ENCODE measurements around the gene RIOK3.

The RIOK3 gene

GRCh38 chr18:23437357-23438045 lies 15.6 kb upstream of the RIOK3 start:
- Mint-ChIP-seq H3K36me3 (peaks cover 0 to 5% of the 10 kb centered on the region in 2 donors), H3K9me3 (no peaks in the 10 kb centered on the region), H3K4me3 (peak overlapping the region; percentile 90 to 96), H3K27me3 (no peaks in the 10 kb centered on the region), H3K4me1 (peaks cover 13 to 25% of the 10 kb centered on the region in 2 donors), H3K27ac (peak overlapping the region; percentile 80)
- DNase-seq (peak; percentile 72), ATAC-seq (replicated peaks) (peak; percentile 100)

GRCh38 chr18:23438046-23438377 lies 15.1 kb upstream of the RIOK3 start:
- no peaks in the 10 kb centered on the region for H3K27me3 Mint-ChIP-seq
- H3K9me3 Mint-ChIP-seq: no peaks in the 10 kb centered on the region
- no peak overlapping the region for H3K27ac Mint-ChIP-seq
- peaks cover 0 to 5% of the 10 kb centered on the region in 2 donors for H3K36me3 Mint-ChIP-seq
- H3K4me1 Mint-ChIP-seq: peaks cover 13 to 25% of the 10 kb centered on the region in 2 donors
- ATAC-seq (replicated peaks) (no peak), DNase-seq (no peak)
- peak overlapping the region; percentile 90 to 96 for H3K4me3 Mint-ChIP-seq

GRCh38 chr18:23438608-23439366 lies 14.3 kb upstream of the RIOK3 start:
- peaks cover 0 to 5% of the 10 kb centered on the region in 2 donors for H3K36me3 Mint-ChIP-seq
- no peak for DNase-seq
- H3K27me3 Mint-ChIP-seq: no peaks in the 10 kb centered on the region
- H3K4me1 Mint-ChIP-seq: peaks cover 13 to 25% of the 10 kb centered on the region in 2 donors
- no peaks in the 10 kb centered on the region for H3K9me3 Mint-ChIP-seq
- no peak for ATAC-seq (replicated peaks)
- peak overlapping the region in 1 of 2 donors; percentile 52 for H3K4me3 Mint-ChIP-seq
- H3K27ac Mint-ChIP-seq: peak overlapping the region; percentile 67

DNA sequence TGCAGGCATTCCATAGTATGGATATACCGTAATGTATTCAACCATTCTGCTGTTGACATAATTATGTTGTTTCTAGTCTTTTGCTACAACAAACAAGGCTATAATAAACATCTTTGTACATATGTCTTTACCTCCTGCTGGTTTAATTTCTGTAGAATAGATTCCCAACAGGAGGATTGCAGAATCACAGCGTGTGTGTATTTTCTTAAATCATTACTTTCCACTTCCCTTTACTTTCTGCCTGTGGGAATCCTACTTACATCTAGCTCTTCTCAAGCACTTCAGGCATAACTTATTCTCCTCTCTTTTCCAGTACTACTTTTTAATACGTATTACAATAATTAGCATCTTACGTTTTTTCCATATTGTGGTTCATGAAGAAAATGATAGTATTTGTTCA lies 13.0 kb upstream of the RIOK3 start:
- no peaks in the 10 kb centered on the region for H3K27me3 Mint-ChIP-seq

DNA sequence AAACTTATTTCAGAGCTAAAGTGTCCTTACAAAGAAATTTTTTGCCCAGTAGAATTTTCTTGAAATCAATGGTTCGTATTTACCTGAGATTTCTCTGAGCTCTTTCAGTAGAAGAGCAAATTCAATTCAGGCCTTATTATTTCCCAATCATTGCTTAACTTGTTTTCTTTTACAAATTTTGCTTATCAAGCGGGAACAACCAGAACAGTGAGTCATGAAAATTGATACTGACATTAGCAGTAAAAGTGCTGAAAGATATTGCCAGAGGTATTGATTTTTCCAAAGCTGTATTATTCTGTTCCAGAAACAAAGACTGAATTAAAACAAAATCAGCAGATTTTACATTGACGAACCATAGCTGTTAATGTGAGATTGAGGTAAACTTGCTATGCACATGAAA lies 10.1 kb upstream of the RIOK3 start:
- peaks cover 0 to 2% of the 10 kb centered on the region in 2 donors for H3K9me3 Mint-ChIP-seq
- H3K27ac Mint-ChIP-seq: no peak overlapping the region
- DNase-seq (no peak), ATAC-seq (replicated peaks) (no peak)
- H3K4me3 Mint-ChIP-seq: no peak overlapping the region
- H3K27me3 Mint-ChIP-seq: no peaks in the 10 kb centered on the region
- H3K36me3 Mint-ChIP-seq: no peaks in the 10 kb centered on the region
- H3K4me1 Mint-ChIP-seq: peaks cover 7 to 8% of the 10 kb centered on the region in 2 donors

More for the DNA sequence above, 13.0 kb upstream of the RIOK3 start:
- Mint-ChIP-seq H3K4me1 (peaks cover 9 to 25% of the 10 kb centered on the region in 2 donors), H3K4me3 (no peak overlapping the region), H3K27ac (no peak overlapping the region), H3K9me3 (no peaks in the 10 kb centered on the region), H3K36me3 (no peaks in the 10 kb centered on the region)
- DNase-seq: no peak
- no peak for ATAC-seq (replicated peaks)

GRCh38 chr18:23448291-23448690 lies 4.8 kb upstream of the RIOK3 start:
- Mint-ChIP-seq H3K9me3 (peaks cover 0 to 3% of the 10 kb centered on the region in 2 donors), H3K27me3 (no peaks in the 10 kb centered on the region)

GRCh38 chr18:23450022-23450421 lies 3.1 kb upstream of the RIOK3 start:
- H3K27ac Mint-ChIP-seq: no peak overlapping the region
- H3K9me3 Mint-ChIP-seq: peaks cover 0 to 3% of the 10 kb centered on the region in 2 donors
- H3K27me3 Mint-ChIP-seq: no peaks in the 10 kb centered on the region
- DNase-seq: no peak
- H3K4me3 Mint-ChIP-seq: peak overlapping the region in 1 of 2 donors; percentile 39
- no peak for ATAC-seq (replicated peaks)
- peaks cover 20 to 29% of the 10 kb centered on the region in 2 donors for H3K4me1 Mint-ChIP-seq
- peaks cover 0 to 2% of the 10 kb centered on the region in 2 donors for H3K36me3 Mint-ChIP-seq

More at GRCh38 chr18:23448291-23448690, 4.8 kb upstream of the RIOK3 start:
- peaks cover 17 to 18% of the 10 kb centered on the region in 2 donors for H3K4me1 Mint-ChIP-seq
- ATAC-seq (replicated peaks) (no peak), DNase-seq (no peak)
- no peak overlapping the region for H3K4me3 Mint-ChIP-seq
- H3K27ac Mint-ChIP-seq: no peak overlapping the region
- no peaks in the 10 kb centered on the region for H3K36me3 Mint-ChIP-seq

- no peaks in the 10 kb centered on the region for H3K27me3 Mint-ChIP-seq
- no peak overlapping the region for H3K4me3 Mint-ChIP-seq
- DNase-seq (no peak), ATAC-seq (replicated peaks) (no peak)
- H3K27ac Mint-ChIP-seq: peak overlapping the region; percentile 32
- H3K9me3 Mint-ChIP-seq: peaks cover 0 to 3% of the 10 kb centered on the region in 2 donors
- H3K4me1 Mint-ChIP-seq: peaks cover 20 to 38% of the 10 kb centered on the region in 2 donors
- peaks cover 0 to 5% of the 10 kb centered on the region in 2 donors for H3K36me3 Mint-ChIP-seq
These were observed 2.1 kb upstream of the RIOK3 start for GRCh38 chr18:23451011-23451410.

- no peak for ATAC-seq (replicated peaks)
- no peak overlapping the region for H3K4me3 Mint-ChIP-seq
- peaks cover 0 to 5% of the 10 kb centered on the region in 2 donors for H3K36me3 Mint-ChIP-seq
- DNase-seq: no peak
- peaks cover 20 to 38% of the 10 kb centered on the region in 2 donors for H3K4me1 Mint-ChIP-seq
- H3K27ac Mint-ChIP-seq: peak overlapping the region; percentile 49
- no peaks in the 10 kb centered on the region for H3K27me3 Mint-ChIP-seq
- peaks cover 0 to 3% of the 10 kb centered on the region in 2 donors for H3K9me3 Mint-ChIP-seq
These were observed 1.6 kb upstream of the RIOK3 start for GRCh38 chr18:23451491-23451890.

DNA sequence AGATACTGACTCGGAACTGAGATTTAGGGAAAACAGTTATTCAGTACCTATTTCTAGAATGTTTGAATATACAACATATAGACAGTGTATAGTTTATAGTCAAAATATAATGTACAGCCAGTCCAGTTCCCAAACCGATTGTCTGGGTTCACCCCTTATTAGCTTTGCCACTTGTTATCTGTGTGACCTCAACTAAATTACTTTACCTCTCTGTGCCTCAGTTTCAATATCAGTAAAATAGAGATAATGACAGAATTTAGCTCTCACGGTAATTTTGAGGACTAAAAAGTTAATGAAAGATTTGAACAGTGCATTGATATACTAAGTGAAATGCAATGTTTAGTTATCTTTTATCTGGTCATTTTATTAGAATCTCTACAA lies 750 bp upstream of the RIOK3 start:
- peak overlapping the region; percentile 99 for H3K27ac Mint-ChIP-seq
- H3K4me3 Mint-ChIP-seq: peak overlapping the region; percentile 99 to 100
- H3K27me3 Mint-ChIP-seq: no peaks in the 10 kb centered on the region
- H3K36me3 Mint-ChIP-seq: peaks cover 6 to 8% of the 10 kb centered on the region in 2 donors
- ATAC-seq (replicated peaks): no peak
- DNase-seq: no peak
- H3K9me3 Mint-ChIP-seq: peaks cover 0 to 3% of the 10 kb centered on the region in 2 donors
- peaks cover 22 to 44% of the 10 kb centered on the region in 2 donors for H3K4me1 Mint-ChIP-seq

- H3K27ac Mint-ChIP-seq: peak overlapping the region; percentile 99
- peaks cover 0 to 1% of the 10 kb centered on the region in 2 donors for H3K9me3 Mint-ChIP-seq
- peak overlapping the region; percentile 99 to 100 for H3K4me3 Mint-ChIP-seq
- peak; percentile 26 to 31 for ATAC-seq (replicated peaks)
- peaks cover 28 to 57% of the 10 kb centered on the region in 2 donors for H3K4me1 Mint-ChIP-seq
- no peaks in the 10 kb centered on the region for H3K27me3 Mint-ChIP-seq
- DNase-seq: no peak
- peaks cover 11 to 14% of the 10 kb centered on the region in 2 donors for H3K36me3 Mint-ChIP-seq
These were observed 582 bp downstream of the RIOK3 start for GRCh38 chr18:23453680-23454058.

DNA sequence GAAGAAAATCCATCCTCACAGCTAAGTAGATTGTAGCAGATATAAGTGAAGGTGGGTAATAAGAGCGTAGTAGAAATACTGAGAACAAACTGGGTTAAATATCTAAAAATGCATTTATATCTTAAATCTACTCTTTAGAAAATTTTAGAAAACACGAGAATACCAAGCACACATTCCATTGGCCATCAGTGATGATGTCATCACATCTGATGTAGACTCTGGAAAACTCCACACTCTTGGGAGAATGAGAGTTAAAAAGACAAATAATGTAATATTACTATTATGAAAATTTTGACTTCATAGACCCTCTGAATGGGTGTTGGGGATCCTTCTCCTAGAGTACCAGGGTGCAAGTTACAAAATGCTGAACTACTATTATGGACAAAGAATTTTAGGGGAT lies 3.7 kb downstream of the RIOK3 start:
- ATAC-seq (replicated peaks) (no peak), DNase-seq (no peak)
- Mint-ChIP-seq H3K27me3 (no peaks in the 10 kb centered on the region), H3K36me3 (peaks cover 22 to 33% of the 10 kb centered on the region in 2 donors), H3K9me3 (no peaks in the 10 kb centered on the region), H3K27ac (peak overlapping the region; percentile 11), H3K4me1 (peaks cover 38 to 74% of the 10 kb centered on the region in 2 donors), H3K4me3 (peak overlapping the region in 1 of 2 donors; percentile 31)

DNA sequence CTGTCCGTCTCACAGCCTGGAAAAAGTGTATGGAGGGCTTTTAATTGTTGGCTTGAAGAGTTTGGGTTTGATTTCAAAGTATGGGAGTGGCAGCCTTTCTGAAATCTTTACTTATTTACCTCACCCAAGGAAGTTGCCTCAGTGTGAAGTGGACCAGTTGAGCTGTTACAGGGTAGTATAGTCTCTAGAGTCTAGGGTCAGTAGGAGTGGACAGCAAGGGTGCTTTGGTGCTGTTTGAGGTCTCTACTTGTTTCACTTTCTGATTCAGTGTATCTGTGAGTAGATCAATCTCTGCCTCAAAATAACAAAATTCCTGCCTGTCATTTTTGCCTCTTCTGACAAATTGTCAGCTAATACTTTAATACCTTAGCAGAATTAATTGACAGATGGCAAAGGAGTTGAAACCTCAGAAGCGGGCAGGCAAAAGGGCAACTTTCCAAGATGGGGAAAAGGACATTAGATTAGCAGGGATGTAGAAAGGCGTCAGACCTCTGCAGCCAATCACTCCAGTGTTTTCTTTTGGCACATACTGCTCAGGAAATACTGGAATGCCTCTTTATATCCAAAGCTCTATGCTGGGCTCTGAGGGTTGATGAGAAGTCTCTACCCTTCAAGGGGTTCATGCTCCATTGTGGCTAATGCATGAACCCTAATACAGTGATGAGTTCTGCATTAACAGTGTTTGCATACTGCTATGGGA lies 5.9 kb downstream of the RIOK3 start:
- peak overlapping the region; percentile 68 for H3K27ac Mint-ChIP-seq
- no peaks in the 10 kb centered on the region for H3K27me3 Mint-ChIP-seq
- peaks cover 33 to 72% of the 10 kb centered on the region in 2 donors for H3K4me1 Mint-ChIP-seq
- peak overlapping the region in 1 of 2 donors; percentile 14 for H3K4me3 Mint-ChIP-seq
- ATAC-seq (replicated peaks): no peak
- no peaks in the 10 kb centered on the region for H3K9me3 Mint-ChIP-seq
- H3K36me3 Mint-ChIP-seq: peaks cover 38 to 48% of the 10 kb centered on the region in 2 donors
- no peak for DNase-seq

- Mint-ChIP-seq H3K4me3 (no peak overlapping the region), H3K27ac (no peak overlapping the region), H3K27me3 (no peaks in the 10 kb centered on the region), H3K9me3 (no peaks in the 10 kb centered on the region), H3K36me3 (peaks cover 38 to 49% of the 10 kb centered on the region in 2 donors), H3K4me1 (peaks cover 34 to 66% of the 10 kb centered on the region in 2 donors)
- DNase-seq (no peak), ATAC-seq (replicated peaks) (no peak)
These were observed 6.4 kb downstream of the RIOK3 start for GRCh38 chr18:23459530-23459921.

Data from stimulated activated naive B cell treated with anti-CD40 and anti-IgM and Interleukin-4, amounts not matched to agents 10 μg/mL and 1 μg/mL and 100 μg/mL, for 72 hours (primary cell).